DOHH2 (cell line): Measurements from ENCODE around the gene COPE.
"Not testable (repeated sequence)": the region's sequence is repeated elsewhere in the genome, so short reads cannot be mapped to it uniquely, and the experiment has no call there.

Experiments
- H3F3A ChIP-seq: fragments of 200-600 bp; sonication (generic), shearing (Covaris generic); 2 replicates; pipeline ENCODE4 v1.6.0; 2016; ENCODE audit warnings: antibody characterized with exemption, mild to moderate bottlenecking; ENCODE audit not compliant: control insufficient read depth, insufficient read depth
- H3K27ac ChIP-seq: fragments of 200-600 bp; sonication (generic); 2 replicates; pipeline ENCODE4 v1.5.1; 2014; ENCODE audit warnings: low read depth, mild to moderate bottlenecking, low read length, moderate library complexity
- H3K27me3 ChIP-seq: fragments of 200-600 bp; sonication (generic); 2 replicates; pipeline ENCODE4 v1.6.1; 2014; ENCODE audit warnings: mild to moderate bottlenecking, low read length, mixed read lengths; ENCODE audit not compliant: control insufficient read depth
- H3K36me3 ChIP-seq: fragments of 200-600 bp; sonication (generic); 2 replicates; pipeline ENCODE4 v1.6.1; 2014; ENCODE audit warnings: mild to moderate bottlenecking, low read length, moderate library complexity, mixed read lengths; ENCODE audit not compliant: control insufficient read depth
- H3K4me1 ChIP-seq: fragments of 200-600 bp; sonication (generic); 2 replicates; pipeline ENCODE4 v1.6.1; 2014; ENCODE audit warnings: mild to moderate bottlenecking, low read length, mixed read lengths; ENCODE audit not compliant: control insufficient read depth
- H3K4me2 ChIP-seq: fragments of 200-600 bp; sonication (generic); 2 replicates; pipeline ENCODE4 v1.6.0; 2014; ENCODE audit warnings: mild to moderate bottlenecking, low read length, moderate library complexity
- H3K4me3 ChIP-seq: fragments of 200-600 bp; sonication (generic); 2 replicates; pipeline ENCODE4 v1.5.1; 2014; ENCODE audit warnings: mild to moderate bottlenecking, low read length, mixed read lengths
- H3K79me2 ChIP-seq: fragments of 200-600 bp; sonication (generic); 2 replicates; pipeline ENCODE4 v1.6.1; 2014; ENCODE audit warnings: mild to moderate bottlenecking, low read length, mixed read lengths; ENCODE audit not compliant: control insufficient read depth
- H3K9me2 ChIP-seq: fragments of 200-600 bp; sonication (generic); replicated peaks from 2 replicates; pipeline ENCODE4 v1.6.1; 2014; ENCODE audit warnings: mild to moderate bottlenecking, low read length, mixed read lengths; ENCODE audit not compliant: control insufficient read depth
- H3K9me3 ChIP-seq: fragments of 200-600 bp; sonication (generic); 2 replicates; pipeline ENCODE4 v1.6.1; 2014; ENCODE audit warnings: antibody characterized with exemption, low read length, mixed read lengths; ENCODE audit not compliant: control insufficient read depth, insufficient read depth
- H4K20me1 ChIP-seq: fragments of 200-600 bp; sonication (generic); 2 replicates; pipeline ENCODE4 v1.6.0; 2014; ENCODE audit warnings: low read depth, mild to moderate bottlenecking, antibody characterized with exemption, low read length, moderate library complexity; ENCODE audit not compliant: control insufficient read depth, insufficient read depth
- EZH2phosphoT487 ChIP-seq: fragments of 200-600 bp; sonication (generic); IDR thresholded peaks from 2 replicates; pipeline ENCODE4 v1.6.1; 2017; ENCODE audit warnings: borderline replicate concordance, mild to moderate bottlenecking, antibody characterized with exemption, low read length, moderate library complexity, mixed read lengths
- TF ChIP-seq, protein P1 (sequence below): fragments of 200-600 bp; sonication (generic); IDR thresholded peaks from one replicate; pipeline ENCODE4 v1.5.1; 2014; ENCODE audit warnings: antibody characterized with exemption, mild to moderate bottlenecking, low read depth, low read length; ENCODE audit not compliant: poor library complexity, severe bottlenecking

The COPE gene

DNA sequence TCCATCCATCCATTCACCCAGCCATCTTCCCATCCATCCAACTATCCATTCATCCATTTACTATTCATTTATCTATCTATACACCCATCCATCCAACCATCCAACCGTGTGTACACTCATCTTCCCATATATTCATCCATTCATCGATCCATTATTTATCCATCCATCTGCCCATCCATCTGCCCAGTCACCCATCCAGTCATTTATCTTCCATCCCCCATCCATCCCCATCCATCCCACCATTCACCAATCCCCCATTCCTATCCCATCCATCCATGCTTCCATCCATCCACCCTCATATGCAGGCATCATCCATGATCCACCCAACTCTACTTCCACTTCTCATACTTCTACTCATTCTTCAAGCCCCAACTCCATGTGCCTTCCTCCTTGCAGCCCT lies 35.9 kb upstream of the COPE start:
- TF ChIP-seq EZH2phosphoT487 = no peak
- TF ChIP-seq, protein P1, sequence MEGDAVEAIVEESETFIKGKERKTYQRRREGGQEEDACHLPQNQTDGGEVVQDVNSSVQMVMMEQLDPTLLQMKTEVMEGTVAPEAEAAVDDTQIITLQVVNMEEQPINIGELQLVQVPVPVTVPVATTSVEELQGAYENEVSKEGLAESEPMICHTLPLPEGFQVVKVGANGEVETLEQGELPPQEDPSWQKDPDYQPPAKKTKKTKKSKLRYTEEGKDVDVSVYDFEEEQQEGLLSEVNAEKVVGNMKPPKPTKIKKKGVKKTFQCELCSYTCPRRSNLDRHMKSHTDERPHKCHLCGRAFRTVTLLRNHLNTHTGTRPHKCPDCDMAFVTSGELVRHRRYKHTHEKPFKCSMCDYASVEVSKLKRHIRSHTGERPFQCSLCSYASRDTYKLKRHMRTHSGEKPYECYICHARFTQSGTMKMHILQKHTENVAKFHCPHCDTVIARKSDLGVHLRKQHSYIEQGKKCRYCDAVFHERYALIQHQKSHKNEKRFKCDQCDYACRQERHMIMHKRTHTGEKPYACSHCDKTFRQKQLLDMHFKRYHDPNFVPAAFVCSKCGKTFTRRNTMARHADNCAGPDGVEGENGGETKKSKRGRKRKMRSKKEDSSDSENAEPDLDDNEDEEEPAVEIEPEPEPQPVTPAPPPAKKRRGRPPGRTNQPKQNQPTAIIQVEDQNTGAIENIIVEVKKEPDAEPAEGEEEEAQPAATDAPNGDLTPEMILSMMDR = no peak

DNA sequence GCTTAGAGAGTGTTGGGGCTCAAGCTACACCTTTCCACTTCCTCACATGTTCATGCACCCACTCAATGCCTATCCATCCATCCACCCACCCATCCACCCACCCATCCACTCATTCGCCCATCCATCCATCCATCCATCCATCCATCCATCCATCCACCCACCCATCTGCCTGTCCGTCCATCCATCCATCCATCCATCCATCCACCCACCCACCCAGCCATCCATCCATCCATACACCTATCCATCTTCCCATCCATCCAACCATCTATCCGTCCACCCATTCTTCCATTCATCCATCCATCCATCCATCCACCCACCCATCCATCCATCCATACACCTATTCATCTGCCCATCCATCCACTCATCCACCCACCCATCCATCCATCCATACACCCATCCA lies 34.9 kb upstream of the COPE start:
- Histone ChIP-seq H3K4me1 (no peaks in the 10 kb centered on the region), H3K4me3 (no peak overlapping the region), H3K36me3 (no peaks in the 10 kb centered on the region), H3K27me3 (no peaks in the 10 kb centered on the region), H3K79me2 (no peaks in the 10 kb centered on the region), H3K27ac (no peak overlapping the region), H3F3A (no peaks in the 10 kb centered on the region), H3K9me2 (no peaks in the 10 kb centered on the region), H4K20me1 (no peaks in the 10 kb centered on the region), H3K9me3 (no peaks in the 10 kb centered on the region), H3K4me2 (no peak overlapping the region)
- no peak for TF ChIP-seq EZH2phosphoT487
- TF ChIP-seq, protein P1 = no peak

More for the DNA sequence above, 35.9 kb upstream of the COPE start:
- H3K4me2 ChIP-seq = no peak overlapping the region
- H3K36me3 ChIP-seq = no peaks in the 10 kb centered on the region
- no peak overlapping the region for H3K4me3 ChIP-seq
- H3K27ac ChIP-seq = no peak overlapping the region
- H3K9me2 ChIP-seq = no peaks in the 10 kb centered on the region
- H3K79me2 ChIP-seq = no peaks in the 10 kb centered on the region
- H3K9me3 ChIP-seq = no peaks in the 10 kb centered on the region
- H3F3A ChIP-seq = no peaks in the 10 kb centered on the region
- H4K20me1 ChIP-seq = no peaks in the 10 kb centered on the region
- no peaks in the 10 kb centered on the region for H3K27me3 ChIP-seq
- H3K4me1 ChIP-seq = no peaks in the 10 kb centered on the region

DNA sequence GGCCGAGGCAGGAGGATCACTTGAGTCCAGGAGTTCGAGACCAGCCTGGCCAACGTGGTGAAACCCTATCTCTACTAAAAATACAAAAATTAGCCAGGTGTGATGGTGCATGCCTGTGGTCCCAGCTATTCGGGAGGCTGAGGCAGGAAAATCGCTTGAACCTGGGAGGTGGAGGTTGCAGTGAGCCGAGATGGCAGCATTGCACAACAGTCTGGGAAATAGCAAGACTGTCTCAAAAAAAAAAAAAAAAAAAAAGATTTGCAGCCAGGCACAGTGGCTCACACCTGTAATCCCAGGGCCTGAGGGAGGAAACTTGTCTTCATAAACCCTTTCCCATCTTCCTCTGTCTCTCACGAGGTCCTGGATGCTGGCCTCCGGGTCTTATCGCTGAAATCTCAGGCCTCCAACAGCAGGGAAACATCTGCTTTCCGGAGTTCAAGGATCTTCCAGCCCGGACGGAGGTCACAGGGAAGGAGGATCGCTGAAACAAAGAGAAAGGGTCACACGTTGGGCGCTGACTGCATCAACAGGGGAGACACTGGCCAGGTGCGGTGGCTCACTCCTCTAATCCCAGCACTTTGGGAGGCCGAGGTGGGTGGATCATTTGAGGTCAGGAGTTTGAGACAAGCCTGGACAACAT lies 33.3 kb upstream of the COPE start:
- not testable (repeated sequence) for H3K4me1 ChIP-seq, H3K27ac ChIP-seq, H3K9me2 ChIP-seq, H3K4me3 ChIP-seq, H3K4me2 ChIP-seq, H3K79me2 ChIP-seq, H3K27me3 ChIP-seq, H3F3A ChIP-seq, H3K9me3 ChIP-seq, H3K36me3 ChIP-seq, H4K20me1 ChIP-seq

DNA sequence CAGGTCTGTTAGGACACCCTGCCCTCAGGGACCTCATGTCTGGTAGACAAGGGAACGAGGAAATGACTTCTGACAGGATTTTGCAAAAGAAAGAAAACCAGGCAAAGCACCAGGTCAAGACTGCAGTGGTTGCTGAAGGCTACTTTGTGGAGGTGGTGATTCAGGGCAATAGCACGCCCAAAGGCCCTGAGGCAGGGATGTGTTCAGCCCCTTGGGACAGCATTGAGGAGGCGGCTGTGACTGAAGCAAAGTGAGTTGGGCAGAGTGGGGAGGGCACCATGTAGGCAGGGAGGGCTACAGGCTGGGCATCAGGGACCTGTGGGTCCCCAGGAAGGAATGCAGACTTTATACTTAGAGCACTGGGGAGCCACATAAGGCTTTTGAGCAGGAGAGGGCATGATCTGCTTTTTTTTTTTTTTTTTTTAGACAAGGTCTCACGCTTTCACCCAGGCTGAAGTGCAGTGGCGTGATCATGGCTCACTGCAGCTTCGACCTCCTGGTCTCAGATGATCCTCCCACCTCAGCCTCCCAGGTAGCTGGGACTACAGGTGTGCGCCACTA lies 32.6 kb upstream of the COPE start:
- TF ChIP-seq, protein P1 = no peak
- no peak for TF ChIP-seq EZH2phosphoT487
- H3K4me3 ChIP-seq = no peak overlapping the region
- H3F3A ChIP-seq = no peaks in the 10 kb centered on the region
- H4K20me1 ChIP-seq = no peaks in the 10 kb centered on the region
- H3K36me3 ChIP-seq = no peaks in the 10 kb centered on the region
- H3K27me3 ChIP-seq = no peaks in the 10 kb centered on the region
- H3K4me1 ChIP-seq = peaks cover 13% of the 10 kb centered on the region
- no peaks in the 10 kb centered on the region for H3K9me2 ChIP-seq
- no peak overlapping the region for H3K27ac ChIP-seq
- H3K79me2 ChIP-seq = no peaks in the 10 kb centered on the region
- no peaks in the 10 kb centered on the region for H3K9me3 ChIP-seq
- H3K4me2 ChIP-seq = no peak overlapping the region
